Aorta (tissue), 5 donors: Measurements from ENCODE around the gene RBMS1. TPM values are rescaled to one million over a fixed set of nuclear protein-coding genes. Genes with fewer than 3 reads are reported as not detected.

ENCODE experiments used
- ATAC-seq: fragments of 200-7000 bp; cut with Tn5 transposase; one replicate; pipeline ENCODE4 v1.9.1; 2022; ENCODE audit warnings: moderate library complexity; ENCODE audit not compliant: low FRiP score
- DNase-seq, 2 donors: peaks; one replicate each; pipeline ENCODE4 v3.0.0-alpha.2; 2020
- H3K27ac ChIP-seq, 2 donors: one replicate each; pipeline ENCODE4 v1.5.1; 2013; ENCODE audit warnings: low read length in 2 of 2, mild to moderate bottlenecking in 2 of 2, moderate library complexity in 2 of 2, control low read depth in 1 of 2, inconsistent platforms in 1 of 2, low read depth in 1 of 2
- H3K27me3 ChIP-seq, 2 donors: one replicate each; pipeline ENCODE4 v1.6.1; 2013; ENCODE audit warnings: control low read depth in 1 of 2, low read length in 1 of 2, mild to moderate bottlenecking in 1 of 2, moderate library complexity in 1 of 2; ENCODE audit not compliant: insufficient read depth in 2 of 2, control insufficient read depth in 1 of 2
- H3K36me3 ChIP-seq, 2 donors: one replicate each; pipeline ENCODE4 v1.6.1; 2013; ENCODE audit warnings: control low read depth in 1 of 2, low read length in 1 of 2, mild to moderate bottlenecking in 1 of 2; ENCODE audit not compliant: insufficient read depth in 2 of 2, control insufficient read depth in 1 of 2
- H3K4me1 ChIP-seq, 2 donors: one replicate each; pipeline ENCODE4 v1.6.1; 2013; ENCODE audit warnings: low read length in 2 of 2, control low read depth in 1 of 2, mild to moderate bottlenecking in 1 of 2, moderate library complexity in 1 of 2; ENCODE audit not compliant: insufficient read depth in 2 of 2, control insufficient read depth in 1 of 2
- H3K4me3 ChIP-seq, 2 donors: one replicate each; pipeline ENCODE4 v1.5.1; 2013; ENCODE audit warnings: low read length in 2 of 2, control low read depth in 1 of 2, mild to moderate bottlenecking in 1 of 2
- H3K9me3 ChIP-seq: one replicate; pipeline ENCODE4 v1.6.1; 2013; ENCODE audit warnings: mild to moderate bottlenecking, low read length; ENCODE audit not compliant: control insufficient read depth
- WGBS, 2 donors: extraction: QIAGEN DNeasy Blood & Tissue Kit; methylation state at CpG; one replicate each; pipeline ENCODE4 v1.1.7; 2013; 5-methylcytosine and 5-hydroxymethylcytosine counted together
- intact Hi-C, 2 donors: fragments of 100-400 bp; cut with DNase I; formaldehyde crosslinking; loops; one replicate each; pipeline versions ENCODE4 v1.14.2 to v1.15.0; 2022
- polyA plus RNA-seq, 2 donors: library from polyadenylated mRNA; stranded (reverse); fragments of 200-250 nt; gene quantifications; one replicate each; pipeline ENCODE4 v1.2.3, GENCODE V29; 2013
- total RNA-seq, 2 donors: library from RNA; stranded (reverse); fragmentation: NEBNext Ultra II Directional; extraction: Animal tissue kit (Norgen Biotek cat#: 25700); gene quantifications; one replicate each; pipeline ENCODE4 v1.2.1, GENCODE V29; 2021
- donor health status: healthy with polysubstance abuse.
- donor health status: Bipolar disorder and iron deficiency.
- donor health status: DM: no; HTN: no; CAD: no.
- donor health status: DM: no; HTN: no; CAD: no.
- donor health status: DM: yes; HTN: yes; CAD: no.

The RBMS1 gene
- total and polyA plus RNA-seq, 4 donors: 32.8 to 146 (median 99.3) TPM

DNA sequence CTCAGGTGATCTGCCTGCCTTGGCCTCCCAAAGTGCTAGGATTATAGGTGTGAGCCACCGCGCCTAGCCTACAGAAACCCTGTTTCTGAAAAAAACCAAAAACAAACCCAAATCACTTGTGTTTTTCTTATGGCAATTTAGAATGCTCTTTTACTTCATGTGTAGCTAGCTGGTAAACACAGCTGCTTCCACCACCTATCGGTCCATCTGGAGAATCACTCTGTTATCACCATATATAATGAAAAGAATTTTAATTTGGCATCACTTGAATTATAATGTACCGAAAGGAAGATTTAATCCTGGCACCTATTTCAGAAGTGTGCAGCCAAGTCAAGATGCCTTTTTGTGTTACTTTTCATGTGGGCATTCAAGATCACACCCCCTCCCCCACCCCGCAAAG is 207.1 kb downstream of the RBMS1 start:
- no peak overlapping the region for H3K27ac ChIP-seq
- no peaks in the 10 kb centered on the region for H3K9me3 ChIP-seq
- DNase-seq: no peak
- no peaks in the 10 kb centered on the region for H3K27me3 ChIP-seq
- H3K4me3 ChIP-seq: no peak overlapping the region
- WGBS, 2 donors: 87 to 90% methylated on average over 5 of the region's 5 CpGs
- H3K36me3 ChIP-seq: peaks cover 0 to 4% of the 10 kb centered on the region in 2 donors
- intact Hi-C loops: no loop called here
- ATAC-seq: no peak
- peaks cover 4 to 8% of the 10 kb centered on the region in 2 donors for H3K4me1 ChIP-seq

DNA sequence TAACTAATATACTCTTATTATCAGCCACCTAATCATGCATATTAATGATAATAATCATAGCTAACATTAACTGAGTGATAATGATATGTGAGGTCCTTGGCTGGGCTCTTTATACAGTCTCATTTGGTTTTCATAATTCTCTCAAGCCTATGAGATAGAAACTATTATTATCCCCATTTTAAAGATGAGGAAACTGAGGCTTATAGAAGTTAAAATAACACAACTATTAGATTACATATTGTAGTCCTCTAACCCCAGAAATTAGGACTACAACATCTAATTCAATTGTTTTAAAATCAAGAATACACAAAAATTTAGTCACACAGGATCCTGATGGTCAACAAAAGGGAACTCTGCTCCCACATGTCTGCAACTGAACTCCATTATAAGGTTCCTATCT is 209.9 kb downstream of the RBMS1 start:
- DNase-seq (no peak), ATAC-seq (no peak)
- Histone ChIP-seq H3K4me1 (peaks cover 0 to 4% of the 10 kb centered on the region in 2 donors), H3K9me3 (no peaks in the 10 kb centered on the region), H3K4me3 (no peak overlapping the region), H3K36me3 (peaks cover 0 to 4% of the 10 kb centered on the region in 2 donors), H3K27ac (no peak overlapping the region), H3K27me3 (no peaks in the 10 kb centered on the region)
- intact Hi-C loops: no loop called here

DNA sequence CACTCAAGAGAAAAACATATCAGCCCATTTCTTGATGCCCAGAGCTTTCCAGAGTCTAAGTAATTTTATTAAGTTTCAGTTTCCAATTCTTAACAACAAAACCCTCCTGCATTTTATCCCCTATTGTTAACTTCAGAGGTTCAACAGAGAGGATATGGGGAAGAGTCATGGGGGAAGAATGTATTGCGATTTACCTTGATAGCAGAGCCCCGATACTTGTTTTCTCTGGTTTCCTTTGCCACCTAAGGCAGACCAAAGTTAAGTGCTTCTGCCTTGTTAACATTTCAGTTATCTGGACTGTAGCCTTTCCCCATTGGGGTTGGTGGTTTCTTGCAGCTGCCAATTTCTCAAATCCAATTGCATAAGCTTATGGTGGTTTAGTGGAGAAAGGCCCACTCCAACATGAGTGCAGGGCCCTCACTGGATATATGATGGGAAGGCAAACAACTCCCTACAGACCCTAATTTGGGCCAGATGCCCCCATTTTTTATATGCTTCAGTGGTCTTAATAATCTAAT is 211.5 kb downstream of the RBMS1 start:
- no peaks in the 10 kb centered on the region for H3K27me3 ChIP-seq
- no peaks in the 10 kb centered on the region for H3K4me1 ChIP-seq
- no peak overlapping the region for H3K4me3 ChIP-seq
- intact Hi-C loops: no loop called here
- no peak overlapping the region for H3K27ac ChIP-seq
- DNase-seq (no peak), ATAC-seq (no peak)
- H3K9me3 ChIP-seq: no peaks in the 10 kb centered on the region
- H3K36me3 ChIP-seq: peaks cover 1 to 4% of the 10 kb centered on the region in 2 donors
- WGBS, 2 donors: 95 to 96% methylated on average over 2 of the region's 2 CpGs

DNA sequence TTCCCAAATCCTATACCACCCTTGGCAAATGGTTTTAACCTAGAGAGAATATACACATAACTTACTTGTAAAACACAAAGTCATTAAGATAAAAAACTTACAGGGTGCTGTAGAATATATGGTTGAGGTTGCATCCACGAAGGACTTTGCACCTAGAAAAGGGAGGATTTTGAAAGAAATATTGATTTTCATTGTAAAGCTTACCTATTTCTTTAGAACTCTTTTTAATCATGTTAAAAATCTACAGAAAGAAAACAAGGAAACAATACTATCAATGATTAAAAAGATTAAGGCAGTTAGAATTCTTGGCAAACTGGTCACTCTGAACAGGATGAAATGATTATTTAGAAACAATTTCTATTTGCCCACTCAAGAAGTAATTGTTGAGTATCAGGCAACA is 212.4 kb downstream of the RBMS1 start:
- Histone ChIP-seq H3K4me1 (no peaks in the 10 kb centered on the region), H3K9me3 (no peaks in the 10 kb centered on the region), H3K27ac (no peak overlapping the region), H3K4me3 (no peak overlapping the region), H3K36me3 (peaks cover 5% of the 10 kb centered on the region in 2 donors), H3K27me3 (no peaks in the 10 kb centered on the region)
- no peak for ATAC-seq
- 91 to 98% methylated on average over 1 of the region's 1 CpG for WGBS, 2 donors
- no peak for DNase-seq
- intact Hi-C loops: no loop called here

DNA sequence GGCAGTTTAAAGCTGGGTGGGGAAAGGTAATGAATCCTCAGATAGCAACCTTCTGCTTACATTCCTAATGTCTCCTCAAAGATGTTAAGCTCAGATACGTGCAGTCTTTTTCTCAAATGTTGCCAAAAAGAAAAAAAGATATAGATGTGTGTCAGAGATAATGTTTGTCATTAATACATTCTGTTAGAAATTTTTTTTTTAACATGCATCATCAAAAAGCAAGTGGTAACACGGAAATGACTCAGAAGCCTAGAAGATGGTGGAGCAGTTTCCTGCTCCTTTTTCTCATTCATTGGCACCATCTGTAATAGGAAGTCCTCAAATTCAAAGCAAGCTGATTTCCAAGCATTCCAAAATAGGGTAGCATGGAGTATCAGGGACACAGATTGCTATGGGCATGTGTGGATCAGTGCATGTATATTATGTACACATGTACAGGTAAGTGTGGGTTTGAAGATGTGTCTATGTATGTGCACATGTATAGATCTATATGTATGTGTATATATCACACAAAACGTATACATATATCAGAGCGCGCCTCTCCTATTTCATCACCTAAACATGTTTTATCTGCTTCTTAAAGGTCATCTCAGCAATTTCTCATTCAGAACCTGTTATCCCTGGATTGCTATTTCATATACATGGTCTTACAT is 213.7 kb downstream of the RBMS1 start:
- Histone ChIP-seq H3K4me1 (no peaks in the 10 kb centered on the region), H3K27me3 (no peaks in the 10 kb centered on the region), H3K4me3 (no peak overlapping the region), H3K36me3 (peaks cover 5 to 6% of the 10 kb centered on the region in 2 donors), H3K27ac (no peak overlapping the region), H3K9me3 (no peaks in the 10 kb centered on the region)
- DNase-seq (no peak), ATAC-seq (no peak)
- intact Hi-C loops: no loop called here
- WGBS, 2 donors: 71 to 72% methylated on average over 5 of the region's 5 CpGs

DNA sequence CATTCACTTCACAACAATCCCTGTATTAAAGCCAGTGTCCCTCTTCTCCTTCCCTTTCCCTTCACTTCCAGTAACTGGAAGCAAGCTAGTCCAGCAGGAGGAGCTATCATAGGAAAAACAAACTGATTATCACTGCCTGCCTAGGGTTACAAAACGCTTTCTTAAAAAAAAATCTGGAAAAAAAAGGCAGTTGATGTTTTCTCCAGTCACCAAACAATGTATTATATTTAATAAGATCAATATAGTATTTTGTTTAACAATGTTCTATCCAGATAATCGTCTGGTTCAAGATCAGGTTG is 214.8 kb downstream of the RBMS1 start:
- Histone ChIP-seq H3K4me3 (no peak overlapping the region), H3K36me3 (peaks cover 5 to 6% of the 10 kb centered on the region in 2 donors), H3K9me3 (no peaks in the 10 kb centered on the region), H3K27me3 (no peaks in the 10 kb centered on the region), H3K4me1 (no peaks in the 10 kb centered on the region), H3K27ac (no peak overlapping the region)
- DNase-seq: no peak
- intact Hi-C loops: no loop called here
- WGBS, 2 donors: 19 to 26% methylated on average over 2 of the region's 2 CpGs
- ATAC-seq: peak; percentile 71

DNA sequence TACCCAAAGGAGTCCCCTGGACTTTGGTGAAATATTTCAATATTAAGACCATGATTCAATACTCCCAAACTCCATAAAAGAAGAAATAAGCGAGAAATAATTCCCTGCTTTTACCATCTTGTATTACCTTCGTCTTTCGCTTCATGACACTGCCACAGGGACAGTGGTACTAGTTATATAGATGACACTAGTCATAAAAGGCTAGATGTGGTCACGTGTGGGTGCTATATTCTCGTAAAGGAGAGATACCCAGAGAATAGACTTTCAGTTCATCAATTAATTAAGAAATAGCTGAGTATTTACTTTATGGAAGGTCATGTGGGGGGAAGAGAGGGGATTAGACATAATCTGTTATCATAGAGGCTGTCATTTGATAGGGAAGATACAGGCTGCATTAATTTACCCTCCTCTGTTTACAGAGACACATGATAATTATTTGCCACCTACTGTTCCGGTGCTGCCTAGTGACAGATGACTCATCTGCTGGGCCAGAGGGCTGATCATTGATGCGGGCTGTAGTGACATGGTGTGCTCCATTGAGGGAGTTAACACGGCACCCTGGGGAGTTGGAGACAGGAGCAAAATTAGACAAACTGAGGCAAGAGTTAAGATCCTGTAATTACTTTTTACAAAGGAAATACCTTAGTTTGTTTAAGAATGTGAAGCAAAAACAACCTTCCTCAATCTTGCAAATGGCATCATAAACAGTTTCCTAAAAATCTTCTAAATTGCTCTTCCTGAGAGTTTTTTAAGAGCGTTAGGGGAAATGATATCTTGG is 215.3 kb downstream of the RBMS1 start:
- Histone ChIP-seq H3K27ac (no peak overlapping the region), H3K27me3 (no peaks in the 10 kb centered on the region), H3K4me1 (no peaks in the 10 kb centered on the region), H3K4me3 (no peak overlapping the region), H3K36me3 (peaks cover 5 to 6% of the 10 kb centered on the region in 2 donors), H3K9me3 (no peaks in the 10 kb centered on the region)
- intact Hi-C loops: no loop called here
- DNase-seq: no peak
- no peak for ATAC-seq
- 85 to 86% methylated on average over 9 of the region's 9 CpGs for WGBS, 2 donors

DNA sequence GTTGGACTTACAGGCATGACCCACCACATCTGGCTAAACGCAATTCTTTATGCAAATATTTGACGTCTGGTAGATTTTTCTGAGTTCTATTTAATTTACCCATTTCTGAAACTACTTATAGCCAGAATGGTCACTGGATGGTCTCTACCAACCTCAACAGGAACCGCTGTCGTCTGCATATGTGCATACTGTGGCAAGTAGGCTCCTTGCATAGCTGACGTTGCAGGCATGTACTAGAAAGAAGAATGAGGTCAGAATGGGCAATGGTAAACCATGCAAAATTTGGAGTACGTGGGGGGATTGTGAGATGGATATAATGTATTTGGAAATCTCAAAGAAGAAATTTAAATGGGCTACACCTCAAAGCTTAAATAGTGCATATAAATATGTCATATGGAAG is 216.5 kb downstream of the RBMS1 start:
- no peak overlapping the region for H3K27ac ChIP-seq
- no peaks in the 10 kb centered on the region for H3K4me1 ChIP-seq
- H3K36me3 ChIP-seq: peaks cover 5 to 6% of the 10 kb centered on the region in 2 donors
- no peak overlapping the region for H3K4me3 ChIP-seq
- intact Hi-C loops: no loop called here
- WGBS, 2 donors: 90 to 92% methylated on average over 6 of the region's 6 CpGs
- ATAC-seq (no peak), DNase-seq (no peak)
- H3K9me3 ChIP-seq: no peaks in the 10 kb centered on the region
- no peaks in the 10 kb centered on the region for H3K27me3 ChIP-seq

DNA sequence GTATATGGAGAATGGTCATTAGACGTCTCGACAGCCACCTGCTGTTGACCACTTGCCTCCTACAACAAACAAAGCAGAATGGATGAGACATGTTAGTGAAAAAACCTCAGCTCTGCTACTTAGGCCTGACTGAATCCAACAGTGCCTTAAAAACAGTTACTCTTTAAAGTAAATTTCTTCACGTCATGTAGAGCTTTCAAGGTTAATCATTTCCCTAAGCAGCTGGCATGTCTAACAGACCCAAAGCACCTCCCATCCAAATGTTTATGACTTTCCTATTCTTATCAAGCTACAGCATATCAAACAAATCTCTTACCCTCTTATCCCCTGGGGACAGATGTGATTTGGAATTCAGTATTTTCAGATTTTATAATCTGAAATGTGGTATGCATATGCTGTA is 218.0 kb downstream of the RBMS1 start:
- H3K4me1 ChIP-seq: no peaks in the 10 kb centered on the region
- no peaks in the 10 kb centered on the region for H3K9me3 ChIP-seq
- 60 to 67% methylated on average over 3 of the region's 3 CpGs for WGBS, 2 donors
- ATAC-seq (no peak), DNase-seq (no peak)
- H3K27ac ChIP-seq: no peak overlapping the region
- no peak overlapping the region for H3K4me3 ChIP-seq
- H3K36me3 ChIP-seq: peaks cover 3 to 5% of the 10 kb centered on the region in 2 donors
- H3K27me3 ChIP-seq: no peaks in the 10 kb centered on the region
- intact Hi-C loops: no loop called here
